Islet precursor cell (in vitro differentiated cells): Measurements from ENCODE around the gene MFSD11.
"Not testable (repeated sequence)": the region's sequence is repeated elsewhere in the genome, so short reads cannot be mapped to it uniquely, and the experiment has no call there.

Source experiments
- DNase-seq: peaks from one replicate; pipeline ENCODE4 v3.0.0-alpha.2; 2018

MFSD11 gene

GRCh38 chr17:76726776-76727718, 10.9 kb upstream of the MFSD11 start, which contains the start of gene METTL23:
Gene METTL23 (plus strand): TSS chr17:76726839. CDS start chr17:76729711, 2,872 bp downstream.
- DNase-seq: peak; percentile 92

GRCh38 chr17:76727745-76728456, 10.0 kb upstream of the MFSD11 start:
- no peak for DNase-seq

- DNase-seq: not testable (repeated sequence)
Observed at GRCh38 chr17:76731800-76732733, 5.9 kb upstream of the MFSD11 start.

- no peak for DNase-seq
Observed at GRCh38 chr17:76732734-76733617, 4.9 kb upstream of the MFSD11 start.

- no peak for DNase-seq
Observed at GRCh38 chr17:76733618-76733957, 4.3 kb upstream of the MFSD11 start.

- no peak for DNase-seq
Observed at GRCh38 chr17:76734080-76734840, 3.7 kb upstream of the MFSD11 start.

GRCh38 chr17:76735006-76735405, 2.9 kb upstream of the MFSD11 start:
- DNase-seq: no peak

GRCh38 chr17:76735586-76736348, 2.2 kb upstream of the MFSD11 start:
- DNase-seq: no peak

- peak; percentile 85 for DNase-seq
Observed at GRCh38 chr17:76736349-76737081, 1.4 kb upstream of the MFSD11 start.

GRCh38 chr17:76737082-76737675, 740 bp upstream of the MFSD11 start, which contains the start of gene SRSF2:
Gene SRSF2 (minus strand): TSS chr17:76737331. CDS start chr17:76737160, 171 bp downstream.
- DNase-seq: peak; percentile 99

- DNase-seq: no peak
Observed at GRCh38 chr17:76738468-76738850, 540 bp downstream of the MFSD11 start.

GRCh38 chr17:76739568-76740115, 1.7 kb downstream of the MFSD11 start:
- DNase-seq: not testable (repeated sequence)

GRCh38 chr17:76740329-76741118, 2.6 kb downstream of the MFSD11 start:
- DNase-seq: no peak

- DNase-seq: no peak
Observed at GRCh38 chr17:76742958-76743357, 5.0 kb downstream of the MFSD11 start.

- no peak for DNase-seq
Observed at GRCh38 chr17:76744747-76745146, 6.8 kb downstream of the MFSD11 start.

- DNase-seq: not testable (repeated sequence)
Observed at GRCh38 chr17:76745785-76746184, 7.9 kb downstream of the MFSD11 start.

- no peak for DNase-seq
Observed at GRCh38 chr17:76747716-76748363, 9.9 kb downstream of the MFSD11 start.
